Measurements from ENCODE around the gene NPBWR2. TPM values are rescaled to one million over a fixed set of nuclear protein-coding genes. Genes with fewer than 3 reads are reported as not detected.

NPBWR2 gene
- total and polyA plus RNA-seq, 9 of the 15 experiments (the other 6 are each of a cell fraction or from before 2014, with no cell fraction given), result not detected

- H3K79me2 ChIP-seq (ENCODE audit: control insufficient read depth, insufficient read depth, low read length), result no peaks in the 10 kb centered on the region
- H3K9me1 ChIP-seq (ENCODE audit: control insufficient read depth, insufficient read depth, low read length), result peaks cover 2% of the 10 kb centered on the region
- H3K4me2 ChIP-seq (ENCODE audit: insufficient read depth, low read length), result no peak overlapping the region
- DNase-seq (ENCODE audit: extremely low read depth in 1 of 4, low spot score in 3 of 4), result peak in 1 of 4 experiments; percentile 40
- peak; percentile 44 for FAIRE-seq
- H3K9ac ChIP-seq (ENCODE audit: insufficient read depth in 1 of 2, low read depth in 2 of 2, low read length in 2 of 2), result peak overlapping the region in 1 of 2 experiments; percentile 31; a peak in 2 of 4 replicates
- ATAC-seq, result peak; percentile 60
- BruUV-seq (replicated peaks), result no TSS peak
- intact Hi-C loops (cut with micrococcal nuclease) (no loop called here), in situ Hi-C loops (cut with MboI) (no loop called here)
- no peaks in the 10 kb centered on the region for H3K9me3 ChIP-seq (replicated peaks; ENCODE audit: control insufficient read depth, insufficient read depth, low read depth, low read length)
- no peaks in the 10 kb centered on the region for H3K36me3 ChIP-seq (ENCODE audit: control insufficient read depth, insufficient read depth, low read length)
- 4% methylated on average over 14 of the region's 19 CpGs for WGBS (ENCODE audit: insufficient coverage, low coverage, missing lambda C conversion rate)
- CTCF ChIA-PET (ENCODE audit: low intra/inter-chr PET ratio), result no interaction called here
- H3K27me3 ChIP-seq (ENCODE audit: control insufficient read depth in 2 of 2, insufficient read depth in 2 of 2, low read length in 2 of 2), result peaks cover 43 to 84% of the 10 kb centered on the region in 2 experiments
- no peak overlapping the region for H2AFZ ChIP-seq (ENCODE audit: low read depth, low read length)
- H3K4me1 ChIP-seq (replicated peaks in 1 of 2; ENCODE audit: control insufficient read depth in 2 of 2, insufficient read depth in 2 of 2, low read length in 2 of 2), result peaks cover 0 to 46% of the 10 kb centered on the region in 2 experiments; a peak in 3 of 5 replicates
- no peak overlapping the region for H3K4me3 ChIP-seq
- H4K20me1 ChIP-seq (replicated peaks; ENCODE audit: control insufficient read depth, insufficient read depth, low read length), result peaks cover 15% of the 10 kb centered on the region; the same call in 1 of the 2 replicates
- POLR2A ChIA-PET, result interaction anchor here (0.6 to 0.7 kb wide), 3 partner anchors 24 to 483 kb away, joined by 3 read pairs; no protein-coding TSS in a partner anchor
- no peak overlapping the region for H3K27ac ChIP-seq (ENCODE audit: extremely low read depth, low read depth, low read length)
- TF ChIP-seq POLR2AphosphoS5 (IDR thresholded peaks at IDR 0.05; ENCODE audit: control insufficient read depth, insufficient read depth, low read depth, low read length) (no peak), ARID4B (CRISPR knock-in tag; IDR thresholded peaks at IDR 0.05) (peak; percentile 53; the same call in 1 of the 2 replicates), ZNF561 (CRISPR knock-in tag; conservative IDR thresholded peaks at IDR 0.05) (no peak), ZNF318 (IDR thresholded peaks at IDR 0.05; ENCODE audit: borderline replicate concordance in 1 of 2, low read depth in 1 of 2) (no peak), SPI1 (IDR thresholded peaks at IDR 0.05; ENCODE audit: borderline replicate concordance, low read depth, low read length) (peak; percentile 95), KAT8 (IDR thresholded peaks at IDR 0.05; ENCODE audit: low read depth) (no peak), EHMT2 (IDR thresholded peaks at IDR 0.05) (no peak), MBD2 (IDR thresholded peaks at IDR 0.05; ENCODE audit: borderline replicate concordance, low read depth) (no peak), ZNF133 (CRISPR knock-in tag; IDR thresholded peaks at IDR 0.05) (no peak)
These were observed 532 bp upstream of the NPBWR2 start for GRCh38 chr20:64107736-64108457.
